ENCODE measurements around the gene GET4.
"Not testable (repeated sequence)": the region's sequence is repeated elsewhere in the genome, so short reads cannot be mapped to it uniquely, and the experiment has no call there.

GET4 gene

DNA sequence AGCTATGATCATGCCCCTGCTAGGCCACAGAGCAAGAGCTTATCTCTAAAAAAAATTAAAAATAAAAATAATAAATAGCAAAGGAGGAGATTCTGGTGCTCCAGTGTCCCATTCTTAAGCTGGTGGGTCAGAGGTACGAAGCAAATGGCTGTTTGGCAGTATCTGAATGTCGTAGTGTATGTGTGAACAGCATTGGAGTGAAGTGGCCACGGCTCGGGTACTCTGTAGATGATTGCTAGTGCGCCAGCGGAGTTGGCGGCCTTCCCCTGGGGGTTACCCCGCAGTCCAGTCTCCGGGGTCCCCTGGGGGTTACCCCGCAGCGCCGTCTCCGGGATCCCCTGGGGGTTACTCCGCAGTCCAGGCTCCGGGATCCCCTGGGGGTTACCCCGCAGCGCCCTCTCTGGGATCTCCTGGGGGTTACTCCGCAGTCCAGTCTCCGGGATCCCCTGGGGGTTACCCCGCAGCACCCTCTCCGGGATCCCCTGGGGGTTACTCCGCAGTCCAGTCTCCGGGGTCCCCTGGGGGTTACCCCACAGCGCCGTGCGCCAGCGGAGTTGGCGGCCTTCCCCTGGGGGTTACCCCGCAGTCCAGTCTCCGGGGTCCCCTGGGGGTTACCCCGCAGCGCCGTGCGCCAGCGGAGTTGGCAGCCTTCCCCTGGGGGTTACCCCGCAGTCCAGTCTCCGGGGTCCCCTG, 29.2 kb upstream of the GET4 start:
- DNase-seq, result not testable (repeated sequence)

DNA sequence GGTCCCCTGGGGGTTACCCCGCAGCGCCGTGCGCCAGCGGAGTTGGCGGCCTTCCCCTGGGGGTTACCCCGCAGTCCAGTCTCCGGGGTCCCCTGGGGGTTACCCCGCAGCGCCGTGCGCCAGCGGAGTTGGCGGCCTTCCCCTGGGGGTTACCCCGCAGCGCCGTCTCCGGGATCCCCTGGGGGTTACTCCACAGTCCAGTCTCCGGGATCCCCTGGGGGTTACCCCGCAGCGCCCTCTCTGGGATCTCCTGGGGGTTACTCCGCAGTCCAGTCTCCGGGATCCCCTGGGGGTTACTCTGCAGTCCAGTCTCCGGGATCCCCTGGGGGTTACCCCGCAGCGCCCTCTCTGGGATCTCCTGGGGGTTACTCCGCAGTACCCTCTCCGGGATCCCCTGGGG, 28.6 kb upstream of the GET4 start:
- DNase-seq, result not testable (repeated sequence)

DNA sequence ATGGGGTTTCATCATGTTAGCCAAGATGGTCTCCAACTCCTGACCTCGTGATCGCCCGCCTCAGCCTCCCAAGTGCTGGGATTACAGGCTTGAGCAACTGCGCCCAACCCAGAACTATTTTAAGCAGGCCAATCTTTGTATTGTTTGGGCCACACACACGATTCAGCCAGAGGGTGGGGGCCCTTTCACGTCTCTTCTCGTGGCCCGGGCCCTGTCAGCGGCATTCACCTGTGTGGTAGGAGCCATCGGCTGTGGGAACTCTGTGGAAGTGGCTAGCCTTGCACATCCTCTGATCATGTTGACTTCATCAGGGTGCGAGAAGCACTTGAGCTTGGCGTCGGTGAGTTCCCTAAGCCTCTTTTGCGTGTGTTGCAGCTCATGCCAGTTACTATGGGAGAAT, 27.2 kb upstream of the GET4 start:
- DNase-seq, result no peak

DNA sequence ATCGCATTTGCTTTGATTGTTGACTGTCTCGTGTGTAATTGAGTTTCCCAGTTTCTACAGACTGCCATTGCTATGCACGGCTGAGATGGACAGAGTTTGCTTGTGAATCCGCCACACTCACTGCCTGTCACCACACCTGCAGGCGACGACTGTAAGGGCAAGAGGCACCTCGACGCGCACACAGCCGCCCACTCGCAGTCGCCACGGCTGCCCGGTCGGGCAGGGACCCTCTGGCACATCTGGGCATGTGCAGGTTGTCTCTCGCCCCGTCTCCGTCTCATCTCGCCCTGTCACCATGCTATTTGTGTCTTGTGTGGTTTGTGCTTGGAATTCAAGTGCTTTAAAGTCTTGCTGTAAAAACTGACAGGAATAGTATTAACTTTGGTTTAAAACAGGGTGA, 26.6 kb upstream of the GET4 start:
- DNase-seq, result no peak

DNA sequence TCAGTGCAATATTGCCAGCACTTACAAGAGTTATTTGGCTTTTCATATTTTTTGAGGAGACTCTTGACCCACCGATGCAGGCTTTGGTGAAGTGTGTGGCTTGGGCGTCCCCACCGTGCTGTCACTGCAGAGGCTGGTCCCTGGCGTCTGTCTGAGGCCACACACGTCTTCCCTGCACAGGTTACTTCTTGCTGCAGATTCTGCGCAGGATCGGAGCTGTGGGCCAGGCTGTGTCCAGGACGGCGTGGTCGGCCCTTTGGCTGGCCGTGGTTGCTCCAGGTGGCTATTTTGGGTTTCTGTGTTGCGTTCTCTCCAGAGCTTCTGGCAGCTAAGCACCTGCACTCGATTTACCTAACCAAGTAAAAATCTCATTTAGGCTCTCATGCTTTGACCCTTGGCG, 25.1 kb upstream of the GET4 start:
- no peak for DNase-seq

DNA sequence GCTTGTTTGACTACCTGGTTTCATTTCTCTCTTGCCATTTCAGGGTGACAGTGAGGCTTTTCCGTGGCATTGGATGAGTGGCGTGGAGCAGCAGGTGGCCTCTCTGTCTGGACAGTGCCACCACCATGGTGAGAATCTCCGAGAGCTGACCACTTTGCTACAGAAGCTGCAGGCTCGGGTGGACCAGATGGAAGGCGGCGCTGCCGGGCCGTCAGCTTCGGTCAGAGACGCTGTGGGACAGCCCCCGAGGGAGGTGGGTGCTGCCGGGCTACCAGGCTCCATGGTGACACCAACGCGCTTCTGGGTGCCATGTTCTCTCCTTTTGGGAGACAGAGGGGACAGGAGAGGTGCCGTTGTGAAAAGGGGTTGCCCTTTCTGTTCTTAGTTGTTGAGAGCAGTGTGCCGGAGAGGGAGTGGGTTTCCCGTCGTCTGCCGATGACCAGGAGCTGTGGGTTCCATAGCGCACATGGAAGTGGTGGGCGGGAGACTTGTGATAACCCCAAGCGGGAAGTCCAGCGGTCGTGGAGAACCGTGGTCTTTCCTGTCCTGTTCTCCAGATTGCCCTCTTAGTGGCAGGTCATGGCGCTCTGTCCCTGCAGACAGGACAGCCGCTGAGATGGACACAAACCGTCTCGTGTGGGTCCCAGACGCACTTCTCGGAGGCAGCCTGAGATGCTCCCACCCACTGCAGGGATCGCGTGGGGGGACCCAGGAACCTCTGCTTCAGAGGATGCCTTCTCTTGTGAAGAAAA, 22.8 kb upstream of the GET4 start:
- no peak for DNase-seq

DNA sequence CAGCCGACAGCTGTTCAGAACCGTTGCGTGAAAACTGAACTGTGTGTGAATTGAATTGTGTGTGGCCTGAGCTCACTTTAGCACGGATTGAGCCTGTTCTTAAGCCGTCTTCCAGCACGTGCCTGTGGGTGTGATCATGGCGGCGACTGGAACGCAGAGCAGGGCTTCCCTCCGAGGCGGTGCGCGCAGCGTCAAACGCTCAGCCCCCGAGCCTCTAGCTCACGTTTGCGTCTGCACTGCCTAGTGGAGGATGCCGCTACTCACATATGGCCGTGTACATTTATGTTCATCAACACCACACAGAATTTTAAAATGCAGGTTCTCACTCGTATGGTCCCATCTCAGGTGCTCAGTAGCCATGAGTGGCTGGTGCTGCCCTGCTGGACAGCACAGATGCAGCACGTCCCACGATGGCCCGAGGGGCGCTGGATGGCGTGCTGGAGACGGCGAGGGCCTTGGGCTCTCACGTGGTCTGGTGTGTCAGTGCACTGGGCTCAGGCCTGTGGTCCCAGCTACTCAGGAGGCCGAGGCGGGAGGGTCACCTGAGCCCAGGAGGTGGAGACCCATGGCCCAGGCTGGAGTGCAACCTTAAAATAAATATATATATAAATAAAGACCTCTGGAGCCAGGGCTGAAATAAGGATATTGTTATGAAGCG, 22.1 kb upstream of the GET4 start:
- no peak for DNase-seq

DNA sequence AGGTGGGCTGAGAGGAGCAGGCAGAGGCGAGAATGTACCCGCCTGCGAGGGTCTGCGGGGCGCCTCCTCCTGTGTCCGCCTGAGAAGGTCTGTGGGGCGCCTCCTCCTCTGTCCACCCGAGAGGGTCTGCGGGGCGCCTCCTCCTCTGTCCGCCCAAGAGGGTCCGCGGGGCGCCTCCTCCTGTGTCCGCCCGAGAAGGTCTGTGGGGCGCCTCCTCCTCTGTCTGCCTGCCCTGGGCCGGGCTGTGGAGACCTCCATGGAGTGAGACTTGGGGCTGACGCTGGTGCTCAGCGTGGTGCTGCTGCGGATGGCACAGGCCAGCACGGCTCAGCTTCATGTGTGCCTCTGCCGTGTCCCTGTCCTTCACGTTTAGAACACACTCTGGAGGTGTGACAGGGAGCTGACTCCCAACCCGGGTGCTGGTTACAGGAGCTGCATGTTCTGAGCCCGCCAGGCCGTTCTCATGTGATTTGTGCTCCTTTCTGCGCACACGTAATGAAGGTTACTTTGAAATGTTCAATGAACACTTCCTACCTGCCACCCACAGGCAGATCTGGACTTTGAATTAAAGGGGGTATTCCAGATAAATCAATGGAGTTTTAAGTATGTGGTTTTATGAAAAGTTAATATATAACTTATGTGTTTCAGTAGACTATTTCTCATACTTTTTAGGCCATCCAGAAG, 20.5 kb upstream of the GET4 start:
- no peak for DNase-seq

DNA sequence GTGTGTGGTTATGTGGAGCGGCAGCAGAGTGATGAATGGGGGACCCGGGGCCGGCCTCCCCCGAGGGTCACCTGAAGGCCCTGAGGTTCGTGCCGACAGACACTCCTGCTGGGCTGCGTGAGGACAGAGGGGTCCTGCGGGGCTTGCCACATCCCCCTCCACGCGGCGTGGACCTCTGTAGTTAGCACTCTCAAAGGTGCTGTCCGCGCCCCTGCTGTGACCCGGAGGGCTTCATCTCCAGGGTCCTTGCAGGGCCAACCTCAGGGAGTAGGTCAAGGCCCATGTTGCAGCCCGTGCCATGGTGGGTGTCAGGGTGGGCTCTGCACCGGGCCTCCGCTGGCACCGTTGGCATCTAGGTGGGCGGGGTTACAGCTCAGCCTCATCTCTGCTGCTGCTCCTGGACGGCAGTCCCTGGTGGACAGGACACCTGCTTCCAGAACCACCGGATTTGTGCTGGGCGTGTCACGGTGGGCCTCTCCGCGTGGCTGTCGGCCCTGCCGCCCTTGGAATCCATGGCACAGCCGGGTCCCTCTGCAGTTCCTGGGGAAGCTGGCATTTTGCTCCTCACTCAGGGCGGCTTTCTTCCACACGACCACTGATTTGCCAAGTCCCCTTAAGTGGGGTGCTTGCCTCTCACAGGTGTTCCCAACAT, 19.8 kb upstream of the GET4 start:
- DNase-seq, result no peak

DNA sequence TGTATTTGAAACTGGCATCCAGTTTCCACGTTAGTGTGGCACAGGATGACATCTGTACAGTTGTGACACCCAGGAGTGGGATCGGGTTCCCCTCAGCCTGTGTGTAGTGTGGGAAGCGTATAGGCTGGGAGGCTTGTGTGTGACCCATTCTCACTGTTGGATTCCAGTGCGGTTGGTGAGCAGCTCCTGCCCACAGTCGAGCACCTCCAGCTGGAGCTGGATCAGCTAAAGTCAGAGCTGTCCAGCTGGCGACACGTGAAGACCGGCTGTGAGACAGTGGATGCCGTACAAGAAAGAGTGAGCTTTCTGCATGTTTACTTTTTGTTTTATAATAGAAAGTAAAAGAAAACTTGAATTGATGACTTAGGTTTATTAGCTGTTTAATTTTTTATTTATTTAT, 18.7 kb upstream of the GET4 start:
- DNase-seq, result no peak

DNA sequence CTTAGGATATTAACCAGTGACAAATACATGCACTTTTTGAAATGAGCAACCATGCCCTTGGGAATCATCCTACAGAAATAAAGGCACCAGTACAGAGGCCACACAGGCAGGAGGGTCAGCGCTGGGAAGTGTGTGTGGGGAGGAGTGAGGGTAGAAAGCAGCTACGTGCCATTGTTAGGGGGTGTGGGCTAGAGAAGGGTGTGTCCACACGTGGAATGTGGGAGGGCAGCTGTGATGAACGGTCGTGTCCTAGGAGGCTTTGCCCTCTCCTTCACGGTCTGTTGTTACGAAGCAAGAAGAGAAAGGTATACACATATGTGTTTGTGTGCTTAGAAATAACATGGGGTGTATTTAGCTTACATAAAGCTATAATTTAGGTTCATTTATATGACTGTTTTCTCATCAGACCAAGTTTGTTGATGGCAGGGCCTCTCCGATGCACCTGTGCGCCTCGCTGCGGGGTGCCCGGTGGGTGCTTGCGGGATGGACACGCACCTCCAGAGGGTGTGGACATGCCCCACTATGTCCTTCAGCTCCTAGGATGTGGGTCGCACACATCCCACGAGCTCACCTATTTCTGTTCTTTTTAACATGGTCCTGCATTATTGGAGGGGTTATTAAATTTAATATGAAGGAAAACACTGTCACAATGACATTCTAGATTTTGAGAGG, 16.9 kb upstream of the GET4 start:
- no peak for DNase-seq

DNA sequence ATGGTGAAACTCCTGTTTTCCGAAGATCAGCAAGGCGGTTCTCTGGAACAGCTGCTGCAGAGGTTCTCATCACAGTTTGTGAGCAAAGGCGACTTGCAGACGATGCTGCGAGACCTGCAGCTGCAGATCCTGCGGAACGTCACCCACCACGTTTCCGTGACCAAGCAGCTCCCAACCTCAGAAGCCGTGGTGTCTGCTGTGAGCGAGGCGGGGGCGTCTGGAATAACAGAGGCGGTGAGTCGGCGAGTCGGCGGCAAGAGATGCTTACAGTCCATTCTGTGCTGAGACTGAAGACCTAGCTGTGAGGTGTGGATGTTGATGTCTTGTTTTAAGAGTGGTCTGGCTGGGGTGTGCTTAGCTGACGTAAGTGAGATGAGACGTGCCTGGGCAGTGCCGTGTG, 16.2 kb upstream of the GET4 start:
- DNase-seq, result no peak

DNA sequence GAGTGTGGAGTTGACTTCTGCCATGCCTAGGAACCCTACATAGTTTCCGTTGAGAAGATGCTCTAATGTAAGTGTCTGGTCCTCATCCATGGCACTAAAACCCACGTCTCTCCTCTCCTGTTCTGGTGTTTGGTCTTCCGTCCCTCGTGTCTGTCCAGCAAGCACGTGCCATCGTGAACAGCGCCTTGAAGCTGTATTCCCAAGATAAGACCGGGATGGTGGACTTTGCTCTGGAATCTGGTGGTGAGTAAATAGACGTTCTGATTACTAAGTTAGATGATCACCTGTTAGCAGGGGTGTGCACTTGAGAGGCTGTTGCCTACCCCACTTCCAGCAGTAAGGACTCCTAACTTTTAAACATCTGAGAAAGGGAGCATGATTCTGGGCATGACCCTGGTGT, 15.1 kb upstream of the GET4 start:
- no peak for DNase-seq

DNA sequence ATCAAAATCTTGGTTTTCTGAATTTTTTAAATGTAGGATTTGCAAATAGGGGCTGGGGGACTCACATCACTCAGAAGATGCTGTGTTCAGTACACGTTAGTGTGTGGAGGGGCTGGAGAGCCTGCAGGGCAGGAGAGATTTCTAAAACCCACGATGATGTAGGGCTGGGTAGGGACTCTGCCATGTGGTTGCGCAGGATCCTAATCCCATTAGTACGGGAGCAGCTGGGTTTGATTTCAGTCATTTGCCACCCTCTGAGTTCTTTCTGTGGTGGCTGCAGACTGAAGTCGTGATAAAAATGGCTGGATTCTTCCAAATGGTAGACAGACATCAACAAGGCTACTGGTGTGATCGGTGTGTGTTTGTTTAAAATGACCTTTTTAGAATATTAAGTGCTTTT, 14.2 kb upstream of the GET4 start:
- no peak for DNase-seq

DNA sequence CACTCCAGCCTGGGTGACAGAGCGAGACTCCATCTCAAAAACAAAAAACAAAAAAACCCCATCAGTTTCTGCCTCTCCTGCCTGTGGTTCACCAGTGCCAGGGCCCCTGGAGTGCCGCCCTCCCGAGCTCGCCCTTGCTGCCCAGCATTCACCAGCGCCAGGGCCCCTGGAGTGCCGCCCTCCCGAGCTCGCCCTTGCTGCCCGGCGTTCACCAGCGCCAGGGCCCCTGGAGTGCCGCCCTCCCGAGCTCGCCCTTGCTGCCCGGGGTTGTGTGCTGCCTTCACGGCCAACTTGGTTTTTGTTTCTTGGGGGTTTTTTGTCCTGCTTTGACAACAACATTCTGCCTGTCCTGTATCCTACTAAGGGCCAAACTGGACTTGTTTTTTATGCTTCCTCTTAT, 13.2 kb upstream of the GET4 start:
- no peak for DNase-seq

DNA sequence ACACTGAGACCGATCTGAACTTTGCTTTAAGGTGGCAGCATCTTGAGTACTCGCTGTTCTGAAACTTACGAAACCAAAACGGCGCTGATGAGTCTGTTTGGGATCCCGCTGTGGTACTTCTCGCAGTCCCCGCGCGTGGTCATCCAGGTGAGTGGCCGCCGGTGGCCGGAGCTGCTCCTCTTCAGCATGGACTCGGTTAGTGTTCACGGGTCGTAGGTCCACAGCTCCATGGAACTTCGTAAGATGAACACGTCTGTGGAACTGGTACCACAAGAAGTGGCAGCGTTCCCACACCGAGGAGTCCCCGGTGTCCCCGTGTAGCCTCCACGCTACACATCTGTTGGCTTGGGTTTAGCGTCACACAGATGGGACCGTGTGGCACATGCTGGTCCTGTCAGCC, 10.4 kb upstream of the GET4 start:
- DNase-seq, result no peak

DNA sequence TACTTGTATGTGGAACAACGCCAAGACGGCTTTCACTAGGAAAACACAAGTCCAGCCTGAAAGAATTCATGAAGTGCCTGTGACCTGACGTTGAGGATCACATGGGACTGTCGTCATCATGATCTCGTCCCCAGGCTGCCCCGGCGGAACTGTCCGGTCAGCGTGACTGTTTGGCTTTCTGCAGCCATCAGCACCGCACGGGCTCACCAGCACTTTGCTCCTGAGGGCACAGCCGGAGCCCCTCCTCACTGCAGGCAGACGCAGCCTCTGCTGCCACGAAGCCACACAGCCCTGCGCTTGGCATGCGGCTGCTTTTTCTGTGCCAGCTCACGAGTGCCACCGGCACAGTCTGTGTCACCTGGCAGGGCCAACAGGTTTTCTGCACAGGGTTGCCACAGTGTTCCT, 9.4 kb upstream of the GET4 start:
- no peak for DNase-seq

DNA sequence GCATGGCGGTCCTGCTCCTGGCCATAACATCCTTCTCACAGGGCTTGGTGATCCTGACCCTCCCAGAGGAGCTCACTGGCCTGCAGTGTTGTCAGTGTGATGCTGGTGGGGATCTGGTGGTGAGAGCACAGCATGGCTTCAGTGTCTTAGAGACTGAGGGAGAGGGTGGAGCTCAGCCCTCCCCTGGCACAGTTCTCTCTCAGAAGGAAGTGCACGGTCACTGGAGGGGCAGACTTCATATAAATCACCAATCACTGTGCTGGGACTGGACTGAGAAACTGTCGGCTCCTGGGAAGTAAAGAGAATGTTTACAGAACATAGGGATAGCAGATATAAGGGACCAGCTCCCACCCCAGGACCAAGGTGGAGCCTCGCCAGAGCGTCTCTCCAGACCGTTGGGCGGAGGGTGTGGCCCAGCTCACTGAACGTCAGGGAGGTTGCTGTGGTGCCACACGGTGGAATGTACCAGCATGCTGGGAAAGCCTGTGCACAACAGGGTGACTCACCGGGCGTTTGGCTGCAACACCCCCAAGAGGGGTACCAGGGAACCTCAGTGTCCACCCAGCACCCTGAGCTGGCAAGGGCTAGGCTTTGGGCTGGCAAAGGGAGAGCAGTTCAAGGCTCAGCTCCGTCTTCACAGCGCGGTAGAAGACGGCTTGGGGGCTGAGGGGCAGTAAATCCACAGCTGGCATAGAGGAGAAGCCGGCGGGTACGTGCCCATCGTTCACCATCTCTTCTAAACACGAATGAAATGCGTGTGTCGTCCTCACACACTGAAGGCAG, 8.8 kb upstream of the GET4 start:
- DNase-seq, result no peak

DNA sequence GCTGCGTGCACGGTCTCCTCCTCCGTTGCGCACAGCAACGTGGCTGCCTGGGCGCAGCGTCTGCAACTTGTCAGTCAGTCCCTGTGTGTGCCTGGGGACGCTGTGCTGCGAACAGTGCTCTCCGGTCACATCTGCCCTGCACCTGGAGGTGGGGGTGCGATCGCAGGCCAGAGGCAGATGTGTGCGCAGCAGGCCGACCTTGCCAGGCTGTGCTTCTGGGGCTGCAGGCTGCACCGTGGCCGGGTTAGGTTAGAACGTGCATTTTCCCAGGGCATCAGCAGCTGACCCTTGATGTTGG, 8.2 kb upstream of the GET4 start:
- DNase-seq, result no peak

DNA sequence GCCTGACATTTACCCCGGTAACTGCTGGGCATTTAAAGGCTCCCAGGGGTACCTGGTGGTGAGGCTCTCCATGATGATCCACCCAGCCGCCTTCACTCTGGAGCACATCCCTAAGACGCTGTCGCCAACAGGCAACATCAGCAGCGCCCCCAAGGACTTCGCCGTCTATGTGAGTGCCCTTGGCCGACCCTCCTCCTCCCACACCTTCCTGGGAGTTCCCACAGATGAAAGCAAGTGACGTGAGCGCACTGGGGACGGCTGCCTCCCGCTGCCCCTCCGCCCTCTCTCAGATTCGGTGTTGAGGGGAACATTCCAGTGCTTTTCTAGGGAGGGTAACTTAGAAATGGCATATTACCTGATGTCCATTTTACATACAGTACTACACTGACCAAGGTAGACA, 7.0 kb upstream of the GET4 start:
- no peak for DNase-seq

DNA sequence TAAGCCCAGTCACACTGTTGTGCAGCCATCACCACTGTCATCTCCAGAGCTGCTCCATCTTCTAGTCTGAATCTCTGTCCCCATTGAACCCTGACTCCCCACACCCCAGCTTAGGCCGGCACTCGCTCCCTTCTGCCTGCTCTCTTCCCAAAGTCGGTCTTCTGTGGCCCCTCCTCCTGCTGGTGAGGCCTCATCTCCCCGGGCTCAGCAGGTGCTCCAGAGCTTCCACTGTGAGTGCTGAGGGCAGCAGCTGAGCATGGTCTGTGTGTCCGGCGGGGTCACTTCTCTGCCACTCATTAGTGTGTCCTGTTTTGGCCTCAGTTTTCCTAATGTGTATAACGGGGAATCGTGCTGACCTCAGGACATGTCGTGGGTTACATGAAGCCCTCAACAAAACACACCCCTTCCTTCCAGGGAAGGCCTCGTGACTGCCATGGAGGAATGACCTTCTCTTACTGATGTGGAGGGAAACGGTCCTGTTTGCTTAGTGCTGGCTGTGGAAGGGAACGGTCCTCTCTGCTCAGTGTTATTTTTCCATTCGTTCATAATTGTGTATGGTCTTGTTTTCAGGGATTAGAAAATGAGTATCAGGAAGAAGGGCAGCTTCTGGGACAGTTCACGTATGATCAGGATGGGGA, 4.3 kb upstream of the GET4 start:
- DNase-seq, result no peak
